ENCODE results near the gene TMEM50B.

The TMEM50B gene

DNA sequence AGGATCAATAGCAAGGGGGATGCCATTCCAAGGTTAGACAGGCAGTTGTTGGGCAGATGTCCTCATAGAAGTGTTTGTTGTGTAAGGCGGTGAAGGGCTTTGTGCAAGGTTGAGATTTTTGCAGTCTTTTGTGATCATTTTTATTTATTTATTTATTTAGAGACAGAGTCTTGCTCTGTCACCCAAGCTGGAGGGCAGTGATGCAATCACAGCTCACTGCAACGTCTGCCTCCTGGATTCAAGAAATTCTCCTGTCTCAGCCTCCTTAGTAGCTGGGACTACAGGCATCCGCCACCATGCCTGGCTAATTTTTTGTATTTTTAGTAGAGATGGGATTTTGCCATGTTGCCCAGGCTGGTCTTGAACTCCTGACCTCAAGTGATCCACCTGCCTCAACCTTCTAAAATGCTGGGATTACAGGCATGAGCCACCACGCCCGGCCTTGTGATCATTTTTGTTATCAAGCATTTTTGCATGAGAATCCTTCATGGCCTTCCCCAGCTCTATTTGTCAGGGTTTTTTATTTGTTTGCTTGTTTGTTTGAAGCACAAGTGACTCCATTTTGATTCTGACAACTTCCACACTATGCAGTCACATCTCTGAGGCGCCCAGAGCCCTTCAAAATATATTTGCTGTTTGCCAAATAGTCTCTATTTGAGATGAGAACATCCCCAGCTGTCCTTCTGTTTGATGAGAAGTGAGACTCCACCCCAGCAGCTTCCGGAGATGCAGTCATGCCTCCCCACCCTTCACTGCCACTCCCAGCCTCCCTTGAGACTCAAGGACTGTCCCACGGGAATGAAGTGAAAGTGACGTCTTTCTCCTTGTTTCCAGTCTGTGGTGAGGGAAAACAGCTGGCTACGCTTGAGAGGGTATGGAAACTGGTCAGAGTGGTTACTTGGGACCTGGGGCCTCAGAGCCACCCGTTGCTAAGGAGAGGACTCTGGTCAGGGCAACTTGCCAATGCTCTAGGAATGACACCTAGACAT lies 38.0 kb downstream of the TMEM50B start:
- H3K27ac ChIP-seq (replicated peaks) = no peak overlapping the region
- H3K4me3 ChIP-seq (replicated peaks; ENCODE audit: insufficient read depth, low read length) = no peak overlapping the region
- TF ChIP-seq, protein P1, sequence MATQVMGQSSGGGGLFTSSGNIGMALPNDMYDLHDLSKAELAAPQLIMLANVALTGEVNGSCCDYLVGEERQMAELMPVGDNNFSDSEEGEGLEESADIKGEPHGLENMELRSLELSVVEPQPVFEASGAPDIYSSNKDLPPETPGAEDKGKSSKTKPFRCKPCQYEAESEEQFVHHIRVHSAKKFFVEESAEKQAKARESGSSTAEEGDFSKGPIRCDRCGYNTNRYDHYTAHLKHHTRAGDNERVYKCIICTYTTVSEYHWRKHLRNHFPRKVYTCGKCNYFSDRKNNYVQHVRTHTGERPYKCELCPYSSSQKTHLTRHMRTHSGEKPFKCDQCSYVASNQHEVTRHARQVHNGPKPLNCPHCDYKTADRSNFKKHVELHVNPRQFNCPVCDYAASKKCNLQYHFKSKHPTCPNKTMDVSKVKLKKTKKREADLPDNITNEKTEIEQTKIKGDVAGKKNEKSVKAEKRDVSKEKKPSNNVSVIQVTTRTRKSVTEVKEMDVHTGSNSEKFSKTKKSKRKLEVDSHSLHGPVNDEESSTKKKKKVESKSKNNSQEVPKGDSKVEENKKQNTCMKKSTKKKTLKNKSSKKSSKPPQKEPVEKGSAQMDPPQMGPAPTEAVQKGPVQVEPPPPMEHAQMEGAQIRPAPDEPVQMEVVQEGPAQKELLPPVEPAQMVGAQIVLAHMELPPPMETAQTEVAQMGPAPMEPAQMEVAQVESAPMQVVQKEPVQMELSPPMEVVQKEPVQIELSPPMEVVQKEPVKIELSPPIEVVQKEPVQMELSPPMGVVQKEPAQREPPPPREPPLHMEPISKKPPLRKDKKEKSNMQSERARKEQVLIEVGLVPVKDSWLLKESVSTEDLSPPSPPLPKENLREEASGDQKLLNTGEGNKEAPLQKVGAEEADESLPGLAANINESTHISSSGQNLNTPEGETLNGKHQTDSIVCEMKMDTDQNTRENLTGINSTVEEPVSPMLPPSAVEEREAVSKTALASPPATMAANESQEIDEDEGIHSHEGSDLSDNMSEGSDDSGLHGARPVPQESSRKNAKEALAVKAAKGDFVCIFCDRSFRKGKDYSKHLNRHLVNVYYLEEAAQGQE (IDR thresholded peaks at IDR 0.05; ENCODE audit: insufficient replicate concordance, low read depth) = no peak
- TF ChIP-seq, protein P2, sequence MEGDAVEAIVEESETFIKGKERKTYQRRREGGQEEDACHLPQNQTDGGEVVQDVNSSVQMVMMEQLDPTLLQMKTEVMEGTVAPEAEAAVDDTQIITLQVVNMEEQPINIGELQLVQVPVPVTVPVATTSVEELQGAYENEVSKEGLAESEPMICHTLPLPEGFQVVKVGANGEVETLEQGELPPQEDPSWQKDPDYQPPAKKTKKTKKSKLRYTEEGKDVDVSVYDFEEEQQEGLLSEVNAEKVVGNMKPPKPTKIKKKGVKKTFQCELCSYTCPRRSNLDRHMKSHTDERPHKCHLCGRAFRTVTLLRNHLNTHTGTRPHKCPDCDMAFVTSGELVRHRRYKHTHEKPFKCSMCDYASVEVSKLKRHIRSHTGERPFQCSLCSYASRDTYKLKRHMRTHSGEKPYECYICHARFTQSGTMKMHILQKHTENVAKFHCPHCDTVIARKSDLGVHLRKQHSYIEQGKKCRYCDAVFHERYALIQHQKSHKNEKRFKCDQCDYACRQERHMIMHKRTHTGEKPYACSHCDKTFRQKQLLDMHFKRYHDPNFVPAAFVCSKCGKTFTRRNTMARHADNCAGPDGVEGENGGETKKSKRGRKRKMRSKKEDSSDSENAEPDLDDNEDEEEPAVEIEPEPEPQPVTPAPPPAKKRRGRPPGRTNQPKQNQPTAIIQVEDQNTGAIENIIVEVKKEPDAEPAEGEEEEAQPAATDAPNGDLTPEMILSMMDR (IDR thresholded peaks at IDR 0.05; ENCODE audit: insufficient read depth, low read length) = no peak
- TF ChIP-seq SPI1 (IDR thresholded peaks at IDR 0.05; ENCODE audit: borderline replicate concordance, low read depth) (no peak), GABPA (IDR thresholded peaks at IDR 0.05; ENCODE audit: low read depth) (no peak), POLR2AphosphoS5 (IDR thresholded peaks at IDR 0.05; ENCODE audit: low read depth) (no peak)
- no peak for DNase-seq (ENCODE audit: low read depth in 1 of 2, low spot score in 1 of 2)
- H3K27me3 ChIP-seq (ENCODE audit: insufficient read depth, poor library complexity, severe bottlenecking) = no peaks in the 10 kb centered on the region

DNA sequence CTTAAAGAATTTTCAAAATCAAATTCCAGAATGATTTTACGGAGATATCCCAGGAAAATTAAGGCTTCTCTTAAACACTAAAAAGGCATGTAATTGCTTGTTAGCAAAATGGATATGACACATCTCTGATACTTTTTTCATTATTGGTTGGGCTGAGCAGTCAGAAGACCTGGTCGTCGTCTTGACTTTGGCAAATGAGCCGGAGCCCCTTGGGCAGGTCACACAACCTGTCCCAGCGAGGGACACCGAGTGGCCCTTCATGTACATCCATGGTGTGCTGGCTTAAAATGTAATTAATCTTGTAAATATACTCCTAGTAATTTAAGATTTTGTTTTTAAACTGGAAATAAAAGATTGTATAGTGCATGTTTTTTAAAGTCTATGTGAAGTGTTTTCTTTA lies 42.6 kb downstream of the TMEM50B start:
- Histone ChIP-seq H3K4me3 (replicated peaks; ENCODE audit: insufficient read depth, low read length) (no peak overlapping the region), H3K27ac (replicated peaks) (no peak overlapping the region), H3K27me3 (ENCODE audit: insufficient read depth, poor library complexity, severe bottlenecking) (no peaks in the 10 kb centered on the region)
- TF ChIP-seq GABPA (IDR thresholded peaks at IDR 0.05; ENCODE audit: low read depth) = no peak
- TF ChIP-seq, protein P1 (IDR thresholded peaks at IDR 0.05; ENCODE audit: insufficient replicate concordance, low read depth) = no peak
- TF ChIP-seq SPI1 (IDR thresholded peaks at IDR 0.05; ENCODE audit: borderline replicate concordance, low read depth) = no peak
- no peak for TF ChIP-seq POLR2AphosphoS5 (IDR thresholded peaks at IDR 0.05; ENCODE audit: low read depth)
- TF ChIP-seq, protein P2 (IDR thresholded peaks at IDR 0.05; ENCODE audit: insufficient read depth, low read length) = no peak
- DNase-seq (ENCODE audit: low read depth in 1 of 2, low spot score in 1 of 2) = no peak

DNA sequence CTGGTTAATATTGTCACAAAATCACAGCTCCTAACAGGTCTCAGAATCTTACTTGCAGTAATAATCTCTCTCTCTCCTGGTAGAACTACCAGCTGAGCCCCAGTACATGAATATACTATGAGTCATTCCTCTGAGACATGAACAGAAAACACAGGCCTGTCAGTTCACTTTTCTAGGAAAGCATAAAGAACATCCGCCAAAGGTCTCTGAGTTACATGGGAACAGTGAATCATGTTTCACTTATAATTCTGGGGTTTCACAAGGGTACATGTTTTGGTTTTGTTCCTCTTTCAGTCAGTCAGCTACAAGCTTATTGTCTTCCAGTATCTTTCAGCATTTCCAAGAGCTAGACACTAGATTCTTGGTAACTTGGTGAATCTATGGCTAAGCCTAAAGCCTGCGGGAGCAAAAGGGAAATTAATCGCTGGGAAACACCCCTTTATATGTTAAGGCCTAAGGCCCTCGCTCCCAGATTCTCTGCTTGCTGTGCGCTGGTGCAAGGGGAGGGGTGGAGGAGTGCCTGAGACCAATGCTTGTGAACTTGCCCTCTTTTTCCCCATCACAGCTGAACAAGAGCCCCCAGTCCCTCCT lies 44.9 kb downstream of the TMEM50B start:
- H3K27ac ChIP-seq (replicated peaks) = peak overlapping the region; percentile 2; the same call in 1 of the 2 replicates
- TF ChIP-seq POLR2AphosphoS5 (IDR thresholded peaks at IDR 0.05; ENCODE audit: low read depth) = no peak
- no peak for TF ChIP-seq SPI1 (IDR thresholded peaks at IDR 0.05; ENCODE audit: borderline replicate concordance, low read depth)
- TF ChIP-seq, protein P1 (IDR thresholded peaks at IDR 0.05; ENCODE audit: insufficient replicate concordance, low read depth) = no peak
- TF ChIP-seq, protein P2 (IDR thresholded peaks at IDR 0.05; ENCODE audit: insufficient read depth, low read length) = no peak
- TF ChIP-seq GABPA (IDR thresholded peaks at IDR 0.05; ENCODE audit: low read depth) = no peak

More for the DNA sequence above, 44.9 kb downstream of the TMEM50B start:
- Histone ChIP-seq H3K4me3 (replicated peaks; ENCODE audit: insufficient read depth, low read length) (no peak overlapping the region), H3K27me3 (ENCODE audit: insufficient read depth, poor library complexity, severe bottlenecking) (no peaks in the 10 kb centered on the region)
- DNase-seq (ENCODE audit: low read depth in 1 of 2, low spot score in 1 of 2) = peak; percentile 40 to 51
